Activated T-helper 9 cell treated with anti-CD3 and anti-CD28 coated beads, Interleukin-2, amount 50 U/mL, for 16 hours (primary cell): ENCODE measurements around the gene ADGRG3.
"Not testable (repeated sequence)": the region's sequence is repeated elsewhere in the genome, so short reads cannot be mapped to it uniquely, and the experiment has no call there.

Experiments used
- DNase-seq: peaks from one replicate; pipeline ENCODE4 v3.0.0-alpha.2; 2020; ENCODE audit warnings: low read depth

Gene ADGRG3

DNA sequence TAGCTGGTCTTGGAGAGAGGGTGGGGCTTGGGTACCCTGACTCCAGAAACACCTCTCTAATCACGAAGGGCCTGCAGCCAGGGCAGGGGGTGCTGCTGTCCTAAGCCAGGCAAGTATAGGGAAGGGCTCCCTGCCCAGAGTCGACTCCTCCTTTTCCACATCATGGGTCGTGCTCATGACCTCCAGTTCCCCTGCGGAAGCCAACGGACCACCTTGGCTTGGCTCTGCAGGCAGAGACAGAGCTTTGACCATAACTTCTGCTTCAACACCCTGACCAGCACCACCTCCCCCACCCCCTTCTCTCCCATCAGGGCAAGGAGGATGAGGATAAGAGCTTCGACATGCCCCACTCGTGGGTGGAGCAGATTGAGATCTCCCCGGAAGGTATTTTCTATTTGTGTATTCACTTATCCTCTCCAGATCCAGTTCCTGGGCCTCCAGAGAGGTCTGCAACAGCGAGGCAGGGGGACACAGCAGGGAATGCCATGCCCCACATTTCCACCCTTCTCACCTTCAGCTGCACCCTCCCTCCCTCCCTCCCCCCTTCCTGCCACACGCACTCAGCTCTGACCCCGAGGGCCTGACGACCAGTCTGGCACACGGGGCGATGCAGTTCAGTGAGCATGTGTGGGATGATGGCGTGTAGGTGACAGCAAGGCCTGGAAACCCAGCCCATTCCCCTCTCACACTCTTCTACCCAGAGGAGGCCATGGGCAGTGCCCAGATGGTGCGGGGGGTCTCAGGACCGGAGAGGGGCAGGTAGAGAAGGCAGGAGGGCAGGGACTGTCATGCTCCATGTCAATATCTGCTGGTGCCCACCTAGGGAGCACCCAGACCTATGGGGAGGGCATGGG is 53.5 kb downstream of the ADGRG3 start:
- no peak for DNase-seq

GRCh38 chr16:57722210-57722499 is 54.0 kb downstream of the ADGRG3 start:
- no peak for DNase-seq

DNA sequence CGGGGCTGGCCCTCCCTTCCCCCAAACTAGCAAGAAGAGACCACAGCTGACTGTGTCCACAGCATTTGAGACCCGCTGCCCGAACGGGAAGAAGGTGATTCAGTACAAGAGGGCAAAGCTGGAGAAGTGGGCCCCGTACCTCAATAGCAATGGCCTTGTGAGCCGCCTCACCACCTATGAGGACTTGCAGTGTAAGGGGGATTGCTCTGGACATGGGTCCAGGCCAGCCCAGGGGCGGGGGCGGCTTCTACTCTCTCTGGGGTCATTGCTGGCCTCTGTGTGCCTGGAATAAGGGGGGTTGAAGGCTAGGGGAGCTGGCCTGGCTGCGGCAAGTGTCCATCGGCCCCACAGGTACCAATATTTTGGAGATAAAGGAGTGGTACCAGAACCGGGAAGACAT is 54.5 kb downstream of the ADGRG3 start:
- no peak for DNase-seq

- DNase-seq, result no peak
These were observed 55.1 kb downstream of the ADGRG3 start for GRCh38 chr16:57723170-57723569.

DNA sequence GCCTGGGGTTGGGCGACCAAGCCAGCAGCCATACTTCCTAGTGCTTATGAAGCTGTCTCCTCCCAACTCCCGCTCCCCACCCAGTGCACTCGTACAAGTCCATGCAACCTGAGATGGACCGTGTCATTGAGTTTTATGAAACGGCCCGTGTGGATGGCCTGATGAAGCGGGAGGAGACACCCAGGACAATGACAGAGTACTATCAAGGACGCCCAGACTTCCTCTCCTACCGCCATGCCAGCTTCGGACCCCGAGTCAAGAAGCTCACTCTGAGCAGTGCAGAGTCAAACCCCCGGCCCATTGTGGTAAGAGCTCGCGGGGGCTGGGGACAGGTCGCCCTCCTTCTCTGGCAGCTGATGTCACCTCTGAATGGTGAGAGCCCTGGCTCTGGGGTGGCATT is 56.4 kb downstream of the ADGRG3 start:
- DNase-seq, result no peak

DNA sequence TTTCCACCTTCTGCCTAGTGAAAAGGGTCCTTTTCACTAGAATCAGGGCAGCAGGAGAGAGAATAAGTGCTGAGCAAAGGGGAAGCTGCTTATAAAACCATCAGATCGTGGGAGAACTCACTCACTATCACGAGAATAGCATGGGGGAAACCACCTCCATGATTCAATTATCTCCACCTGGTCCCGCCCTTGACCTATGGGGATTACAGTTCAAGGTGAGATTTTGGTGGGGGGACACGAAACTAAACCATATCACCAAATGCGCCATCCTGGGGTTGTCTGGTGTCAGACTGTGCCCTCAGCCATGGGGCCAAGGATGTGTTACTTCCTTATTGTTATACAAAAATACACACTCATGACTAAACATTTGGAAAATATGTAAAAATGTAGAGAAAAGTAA is 57.0 kb downstream of the ADGRG3 start:
- no peak for DNase-seq

GRCh38 chr16:57725554-57725953 is 57.4 kb downstream of the ADGRG3 start:
- DNase-seq, result no peak

DNA sequence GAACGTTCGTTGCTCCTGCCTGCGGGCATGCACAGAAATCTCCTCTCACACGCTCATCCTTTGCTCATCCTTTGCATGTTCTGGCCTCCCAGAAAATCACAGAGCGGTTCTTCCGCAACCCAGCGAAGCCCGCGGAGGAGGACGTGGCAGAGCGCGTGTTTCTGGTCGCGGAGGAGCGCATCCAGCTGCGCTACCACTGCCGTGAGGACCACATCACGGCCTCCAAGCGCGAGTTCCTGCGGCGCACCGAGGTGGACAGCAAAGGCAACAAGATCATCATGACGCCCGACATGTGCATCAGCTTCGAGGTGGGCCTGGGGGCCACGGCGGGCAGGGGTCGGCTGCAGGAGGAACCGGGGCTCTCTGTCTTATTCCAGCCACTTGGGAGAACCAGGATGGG is 57.9 kb downstream of the ADGRG3 start:
- no peak for DNase-seq

DNA sequence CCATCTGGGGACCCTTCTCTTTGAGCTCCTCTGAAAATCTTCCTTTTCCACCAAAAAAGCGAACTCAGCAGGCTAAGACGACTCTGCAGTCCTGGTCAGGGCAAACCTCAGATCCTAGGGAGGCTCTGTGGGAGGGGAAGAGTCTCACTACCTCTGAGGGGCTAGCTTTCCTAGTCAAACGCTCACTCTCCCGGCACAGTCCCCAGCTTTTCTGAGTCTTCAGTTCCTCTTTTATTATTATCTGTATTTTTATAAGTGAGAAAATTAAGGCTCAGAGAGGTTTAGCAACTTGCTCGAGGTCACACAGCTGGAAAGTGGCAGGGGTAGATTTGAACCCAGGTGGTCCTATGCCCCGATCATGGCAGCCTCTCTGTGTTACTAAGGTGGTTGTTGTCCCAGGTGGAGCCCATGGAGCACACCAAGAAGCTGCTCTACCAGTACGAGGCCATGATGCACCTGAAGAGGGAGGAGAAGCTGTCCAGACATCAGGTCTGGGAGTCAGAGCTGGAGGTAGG is 58.4 kb downstream of the ADGRG3 start:
- DNase-seq, result no peak

GRCh38 chr16:57727610-57728009 is 59.5 kb downstream of the ADGRG3 start:
- no peak for DNase-seq

DNA sequence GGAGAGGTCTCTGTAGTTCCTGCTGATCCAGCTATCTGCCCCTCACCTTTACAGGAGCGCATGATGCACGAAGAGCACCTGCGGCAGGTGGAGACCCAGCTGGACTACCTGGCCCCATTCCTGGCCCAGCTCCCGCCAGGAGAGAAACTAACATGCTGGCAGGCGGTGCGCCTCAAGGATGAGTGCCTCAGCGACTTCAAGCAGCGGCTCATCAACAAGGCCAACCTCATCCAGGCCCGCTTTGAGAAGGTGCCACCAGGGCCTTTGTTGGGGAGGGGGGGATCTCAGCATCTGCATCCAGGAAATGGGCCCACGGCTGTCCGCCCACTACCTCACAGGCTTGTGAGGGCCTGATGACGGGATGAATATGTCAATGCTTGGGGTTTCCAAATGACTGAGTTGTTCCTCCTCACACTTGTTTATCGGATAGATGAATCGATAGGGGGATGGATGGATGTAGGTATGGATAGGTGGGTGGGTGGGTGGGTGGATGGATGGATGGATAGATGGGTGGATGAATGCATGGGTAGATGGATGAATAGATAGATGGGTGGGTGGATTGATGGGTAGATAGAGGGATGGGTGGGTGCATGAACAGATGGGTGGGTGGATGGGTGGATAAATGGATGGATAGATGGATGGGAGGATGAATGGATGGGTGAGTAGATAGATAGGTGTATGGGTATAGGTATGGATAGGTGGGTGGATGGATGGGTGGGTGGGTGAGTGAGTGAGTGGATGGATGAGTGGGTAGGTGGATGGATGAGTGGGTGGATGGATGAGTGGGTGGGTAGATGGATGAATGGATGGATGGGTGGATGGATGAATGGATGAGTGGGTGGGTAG is 60.5 kb downstream of the ADGRG3 start:
- DNase-seq, result no peak

- DNase-seq, result no peak
These were observed 61.0 kb downstream of the ADGRG3 start for GRCh38 chr16:57729182-57729484.

DNA sequence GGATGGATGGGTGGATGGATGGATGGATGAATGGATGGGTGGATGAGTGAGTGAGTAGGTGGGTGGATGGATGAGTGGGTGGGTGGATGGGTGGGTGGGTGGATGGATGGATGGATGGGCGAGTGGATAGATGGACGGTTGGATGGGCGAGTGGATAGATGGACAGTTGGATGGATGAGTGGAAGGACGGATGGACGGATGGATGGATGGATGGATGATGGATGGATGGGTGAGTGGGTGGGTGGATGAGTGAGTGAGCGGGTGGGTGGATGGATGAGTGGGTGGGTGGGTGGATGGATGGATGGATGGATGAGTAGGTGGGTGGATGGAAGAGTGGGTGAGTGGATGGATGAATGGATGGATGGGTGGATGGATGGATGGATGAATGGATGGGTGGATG is 61.7 kb downstream of the ADGRG3 start:
- not testable (repeated sequence) for DNase-seq

DNA sequence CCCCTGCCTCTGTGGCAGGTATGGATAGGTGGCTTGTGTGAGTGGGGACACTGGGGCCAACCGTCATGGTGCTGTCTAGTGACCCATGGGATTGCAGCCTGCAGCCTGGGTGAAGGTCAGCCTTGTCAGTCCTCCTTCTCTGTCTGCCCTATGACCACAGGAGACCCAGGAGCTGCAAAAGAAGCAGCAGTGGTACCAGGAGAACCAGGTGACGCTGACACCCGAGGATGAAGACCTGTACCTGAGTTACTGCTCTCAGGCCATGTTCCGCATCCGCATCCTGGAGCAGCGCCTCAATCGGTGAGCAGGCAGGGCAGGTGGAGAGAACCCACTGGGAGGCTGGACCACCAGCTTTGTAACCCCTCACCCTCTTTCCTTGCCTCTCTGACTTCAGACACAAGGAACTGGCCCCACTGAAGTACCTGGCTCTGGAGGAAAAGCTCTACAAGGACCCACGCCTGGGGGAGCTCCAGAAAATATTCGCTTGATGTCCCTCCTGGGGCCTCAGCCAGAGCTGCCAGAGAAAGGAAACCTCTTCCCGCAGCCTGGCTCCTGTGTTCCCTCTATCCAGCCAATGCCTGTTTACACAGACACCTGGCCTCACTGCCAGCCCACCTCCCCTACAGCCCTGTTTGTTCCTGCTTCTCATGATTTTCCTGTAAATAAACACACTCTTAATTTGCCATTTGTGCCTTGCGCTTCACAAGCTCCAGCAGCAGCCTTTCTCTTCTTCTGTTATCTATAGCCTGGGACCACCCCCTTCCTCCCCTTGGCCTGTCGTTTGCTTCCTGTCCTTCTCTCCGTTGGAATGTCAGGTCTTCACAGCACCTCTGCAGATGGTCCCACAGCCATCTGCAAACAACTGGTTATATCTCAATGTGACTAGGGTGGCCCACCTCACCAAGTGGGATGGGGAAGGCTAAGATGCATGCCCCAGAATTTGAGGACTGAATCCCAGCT is 62.9 kb downstream of the ADGRG3 start:
- no peak for DNase-seq

GRCh38 chr16:57732037-57732436 is 63.9 kb downstream of the ADGRG3 start:
- no peak for DNase-seq

DNA sequence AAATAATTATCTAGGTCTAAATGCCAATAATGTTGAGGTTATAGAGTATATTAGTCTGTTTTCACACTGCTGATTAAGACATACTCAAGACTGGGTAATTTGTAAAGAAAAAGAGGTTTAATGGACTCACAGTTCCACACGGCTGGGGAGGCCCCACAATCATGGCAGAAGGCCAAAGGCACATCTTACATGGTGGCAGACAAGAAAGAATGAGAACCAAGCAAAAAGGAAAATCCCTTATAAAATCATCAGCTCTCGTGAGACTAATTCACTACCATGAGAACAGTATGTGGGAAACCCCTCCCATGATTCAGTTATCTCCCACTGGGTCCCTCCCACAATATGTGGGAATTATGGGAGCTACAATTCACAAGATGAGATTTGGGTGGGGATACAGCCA is 64.6 kb downstream of the ADGRG3 start:
- no peak for DNase-seq

DNA sequence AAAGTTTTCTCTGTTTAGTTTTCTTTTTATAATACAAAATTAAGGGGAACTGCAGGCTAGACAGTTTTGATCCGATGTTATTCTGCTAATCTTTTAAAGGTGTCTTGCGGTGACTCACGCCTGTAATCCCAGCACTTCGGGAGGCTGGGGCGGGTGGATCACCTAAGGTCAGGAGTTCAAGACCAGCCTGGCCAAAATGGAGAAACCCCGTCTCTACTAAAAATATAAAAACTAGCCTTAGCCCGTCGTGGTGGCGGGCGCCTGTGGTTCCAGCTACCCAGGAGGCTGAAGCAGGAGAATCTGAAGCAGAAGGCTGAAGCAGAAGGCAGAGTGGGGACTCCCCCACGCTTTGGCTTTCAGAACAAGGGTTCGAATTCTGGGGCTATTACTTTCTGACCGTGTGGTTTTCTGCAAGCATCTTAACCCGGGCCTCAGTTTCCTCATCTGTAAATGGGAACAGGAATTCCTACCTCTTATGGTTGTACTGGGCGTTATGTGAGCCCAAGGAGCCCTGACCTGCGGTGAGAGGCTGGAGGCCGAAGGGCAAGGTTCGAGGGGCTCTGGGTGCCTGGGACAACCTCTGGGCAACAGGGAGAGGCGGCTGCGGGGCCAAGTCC is 66.3 kb downstream of the ADGRG3 start:
- no peak for DNase-seq

- DNase-seq, result peak; percentile 96
These were observed 67.0 kb downstream of the ADGRG3 start for GRCh38 chr16:57734925-57735754.

DNA sequence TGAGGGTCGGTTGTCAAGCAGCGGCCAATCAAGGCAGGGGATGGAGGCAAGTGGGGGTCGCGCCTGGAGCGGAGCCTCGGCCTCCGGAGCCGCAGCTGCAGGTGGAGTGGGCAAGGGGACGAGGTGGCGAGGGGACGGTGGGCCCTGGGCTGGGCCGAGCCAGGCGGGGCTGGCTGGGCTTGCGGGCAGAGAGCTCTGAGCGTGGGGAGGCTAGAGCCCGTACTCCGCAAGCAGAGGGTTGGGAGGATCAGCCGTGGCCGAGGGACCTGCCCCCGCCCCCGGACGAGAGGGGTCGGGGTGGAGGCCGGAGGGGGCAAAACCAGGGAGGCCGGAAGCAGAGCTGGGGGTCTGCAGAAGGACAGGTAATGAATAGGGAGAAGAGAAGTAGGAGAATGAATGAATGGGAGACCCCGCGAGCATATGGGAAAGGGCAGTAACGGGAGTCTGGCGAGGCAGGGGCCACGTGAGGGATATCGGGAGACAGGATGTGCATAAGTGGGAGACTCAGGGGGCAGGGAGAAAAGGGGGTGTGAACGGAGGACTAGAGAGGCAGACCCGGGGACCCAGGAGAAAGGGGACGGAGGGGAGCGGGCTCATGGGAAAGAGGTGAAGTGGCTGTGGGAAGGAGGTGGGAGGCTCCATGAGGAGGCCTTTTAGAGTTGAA is 67.8 kb downstream of the ADGRG3 start, which contains the start of gene KATNB1:
TSS of gene KATNB1 (plus strand) at position 16 of the 664 bp plus-strand sequence. CDS start 1,474 bp downstream, outside the sequence.
- DNase-seq, result no peak
